ENCODE measurements around the gene AFMID.
"Not testable (repeated sequence)": the region's sequence is repeated elsewhere in the genome, so short reads cannot be mapped to it uniquely, and the experiment has no call there.

The AFMID gene

GRCh38 chr17:78223765-78224164 is 36.6 kb downstream of the AFMID start:
- DNase-seq (ENCODE audit: low read depth) = no peak

- DNase-seq (ENCODE audit: low read depth) = no peak
Observed at GRCh38 chr17:78224231-78225087, 37.3 kb downstream of the AFMID start.

- DNase-seq (ENCODE audit: low read depth) = no peak
Observed at GRCh38 chr17:78225088-78225865, 38.1 kb downstream of the AFMID start.

- DNase-seq (ENCODE audit: low read depth) = no peak
Observed at GRCh38 chr17:78226055-78226758, 39.0 kb downstream of the AFMID start.

GRCh38 chr17:78226759-78227454 is 39.7 kb downstream of the AFMID start:
- no peak for DNase-seq (ENCODE audit: low read depth)

- no peak for DNase-seq (ENCODE audit: low read depth)
Observed at GRCh38 chr17:78227455-78227916, 40.3 kb downstream of the AFMID start.

GRCh38 chr17:78228176-78228575 is 41.0 kb downstream of the AFMID start:
- DNase-seq (ENCODE audit: low read depth) = no peak

GRCh38 chr17:78230252-78230962 is 43.2 kb downstream of the AFMID start:
- no peak for DNase-seq (ENCODE audit: low read depth)

GRCh38 chr17:78230996-78231935 is 44.1 kb downstream of the AFMID start, which contains the start of gene TMEM235:
TMEM235 (plus strand) TSS chr17:78231631; CDS start chr17:78232024, 393 bp downstream.
- DNase-seq (ENCODE audit: low read depth) = no peak

- no peak for DNase-seq (ENCODE audit: low read depth)
Observed at GRCh38 chr17:78231991-78232858, 45.1 kb downstream of the AFMID start.

- DNase-seq (ENCODE audit: low read depth) = no peak
Observed at GRCh38 chr17:78232859-78233173, 45.7 kb downstream of the AFMID start.

- DNase-seq (ENCODE audit: low read depth) = no peak
Observed at GRCh38 chr17:78233678-78234077, 46.5 kb downstream of the AFMID start.

- no peak for DNase-seq (ENCODE audit: low read depth)
Observed at GRCh38 chr17:78234261-78234865, 47.2 kb downstream of the AFMID start.

GRCh38 chr17:78235022-78235421 is 47.9 kb downstream of the AFMID start:
- DNase-seq (ENCODE audit: low read depth) = not testable (repeated sequence)

- no peak for DNase-seq (ENCODE audit: low read depth)
Observed at GRCh38 chr17:78235885-78236284, 48.7 kb downstream of the AFMID start.

GRCh38 chr17:78236362-78237127 is 49.4 kb downstream of the AFMID start:
- DNase-seq (ENCODE audit: low read depth) = no peak

- no peak for DNase-seq (ENCODE audit: low read depth)
Observed at GRCh38 chr17:78237401-78238012, 50.3 kb downstream of the AFMID start.
